ENCODE data around the gene FBXW8. TPM values are rescaled to one million over a fixed set of nuclear protein-coding genes. Genes with fewer than 3 reads are reported as not detected.
"Not testable (repeated sequence)": the region's sequence is repeated elsewhere in the genome, so short reads cannot be mapped to it uniquely, and the experiment has no call there.

Gene FBXW8
- total and polyA plus RNA-seq, 2 donors, result 8.6 to 15.6 TPM

GRCh38 chr12:117046425-117046824 lies 135.7 kb downstream of the FBXW8 start:
- Histone ChIP-seq H3K27ac (ENCODE audit: low read depth) (no peak overlapping the region), H3K4me1 (ENCODE audit: insufficient read depth) (no peaks in the 10 kb centered on the region), H3K36me3 (ENCODE audit: insufficient read depth) (no peaks in the 10 kb centered on the region), H3K4me3 (ENCODE audit: low read depth, low read length) (no peak overlapping the region)
- no peak for DNase-seq (ENCODE audit: extremely low spot score)
- WGBS, result 93% methylated on average over 27 of the region's 27 CpGs

GRCh38 chr12:117046861-117047530 lies 136.2 kb downstream of the FBXW8 start:
- Histone ChIP-seq H3K4me3 (ENCODE audit: low read depth, low read length) (no peak overlapping the region), H3K27ac (ENCODE audit: low read depth) (no peak overlapping the region), H3K4me1 (ENCODE audit: insufficient read depth) (no peaks in the 10 kb centered on the region), H3K36me3 (ENCODE audit: insufficient read depth) (no peaks in the 10 kb centered on the region)
- WGBS, result 94% methylated on average over 20 of the region's 20 CpGs
- no peak for DNase-seq (ENCODE audit: extremely low spot score)

GRCh38 chr12:117047810-117048584 lies 137.2 kb downstream of the FBXW8 start:
- H3K4me1 ChIP-seq (ENCODE audit: insufficient read depth), result no peaks in the 10 kb centered on the region
- no peak for DNase-seq (ENCODE audit: extremely low spot score)
- no peak overlapping the region for H3K4me3 ChIP-seq (ENCODE audit: low read depth, low read length)
- H3K36me3 ChIP-seq (ENCODE audit: insufficient read depth), result no peaks in the 10 kb centered on the region
- no peak overlapping the region for H3K27ac ChIP-seq (ENCODE audit: low read depth)
- 37% methylated on average over 18 of the region's 18 CpGs for WGBS

GRCh38 chr12:117048585-117048904 lies 137.8 kb downstream of the FBXW8 start:
- DNase-seq (ENCODE audit: extremely low spot score), result no peak
- Histone ChIP-seq H3K4me1 (ENCODE audit: insufficient read depth) (no peaks in the 10 kb centered on the region), H3K4me3 (ENCODE audit: low read depth, low read length) (no peak overlapping the region), H3K27ac (ENCODE audit: low read depth) (no peak overlapping the region), H3K36me3 (ENCODE audit: insufficient read depth) (no peaks in the 10 kb centered on the region)
- 74% methylated on average over 9 of the region's 9 CpGs for WGBS

- no peak for DNase-seq (ENCODE audit: extremely low spot score)
- Histone ChIP-seq H3K4me1 (ENCODE audit: insufficient read depth) (no peaks in the 10 kb centered on the region), H3K4me3 (ENCODE audit: low read depth, low read length) (no peak overlapping the region), H3K36me3 (ENCODE audit: insufficient read depth) (no peaks in the 10 kb centered on the region), H3K27ac (ENCODE audit: low read depth) (no peak overlapping the region)
- 91% methylated on average over 11 of the region's 11 CpGs for WGBS
These were observed 138.5 kb downstream of the FBXW8 start for GRCh38 chr12:117049295-117049694.

GRCh38 chr12:117050060-117050459 lies 139.3 kb downstream of the FBXW8 start:
- no peaks in the 10 kb centered on the region for H3K4me1 ChIP-seq (ENCODE audit: insufficient read depth)
- no peak for DNase-seq (ENCODE audit: extremely low spot score)
- 71% methylated on average over 5 of the region's 5 CpGs for WGBS
- no peaks in the 10 kb centered on the region for H3K36me3 ChIP-seq (ENCODE audit: insufficient read depth)
- H3K4me3 ChIP-seq (ENCODE audit: low read depth, low read length), result no peak overlapping the region
- H3K27ac ChIP-seq (ENCODE audit: low read depth), result no peak overlapping the region

GRCh38 chr12:117051380-117051779 lies 140.6 kb downstream of the FBXW8 start:
- Histone ChIP-seq H3K36me3 (ENCODE audit: insufficient read depth) (no peaks in the 10 kb centered on the region), H3K4me3 (ENCODE audit: low read depth, low read length) (no peak overlapping the region), H3K27ac (ENCODE audit: low read depth) (no peak overlapping the region), H3K4me1 (ENCODE audit: insufficient read depth) (no peaks in the 10 kb centered on the region)
- WGBS, result 82% methylated on average over 10 of the region's 10 CpGs
- DNase-seq (ENCODE audit: extremely low spot score), result no peak

- Histone ChIP-seq H3K36me3 (ENCODE audit: insufficient read depth) (no peaks in the 10 kb centered on the region), H3K27ac (ENCODE audit: low read depth) (no peak overlapping the region), H3K4me1 (ENCODE audit: insufficient read depth) (no peaks in the 10 kb centered on the region), H3K4me3 (ENCODE audit: low read depth, low read length) (no peak overlapping the region)
- 57% methylated on average over 8 of the region's 8 CpGs for WGBS
- DNase-seq (ENCODE audit: extremely low spot score), result no peak
These were observed 141.8 kb downstream of the FBXW8 start for GRCh38 chr12:117052386-117053049.

- H3K4me3 ChIP-seq (ENCODE audit: low read depth, low read length), result no peak overlapping the region
- no peak overlapping the region for H3K27ac ChIP-seq (ENCODE audit: low read depth)
- no peaks in the 10 kb centered on the region for H3K4me1 ChIP-seq (ENCODE audit: insufficient read depth)
- 66% methylated on average over 9 of the region's 9 CpGs for WGBS
- H3K36me3 ChIP-seq (ENCODE audit: insufficient read depth), result no peaks in the 10 kb centered on the region
- DNase-seq (ENCODE audit: extremely low spot score), result no peak
These were observed 142.3 kb downstream of the FBXW8 start for GRCh38 chr12:117053050-117053400.

- H3K27ac ChIP-seq (ENCODE audit: low read depth), result no peak overlapping the region
- H3K4me3 ChIP-seq (ENCODE audit: low read depth, low read length), result no peak overlapping the region
- H3K4me1 ChIP-seq (ENCODE audit: insufficient read depth), result no peaks in the 10 kb centered on the region
- WGBS, result 82% methylated on average over 18 of the region's 18 CpGs
- no peak for DNase-seq (ENCODE audit: extremely low spot score)
- no peaks in the 10 kb centered on the region for H3K36me3 ChIP-seq (ENCODE audit: insufficient read depth)
These were observed 142.9 kb downstream of the FBXW8 start for GRCh38 chr12:117053597-117054201.

GRCh38 chr12:117054279-117054678 lies 143.5 kb downstream of the FBXW8 start:
- Histone ChIP-seq H3K27ac (ENCODE audit: low read depth) (no peak overlapping the region), H3K4me1 (ENCODE audit: insufficient read depth) (no peaks in the 10 kb centered on the region), H3K4me3 (ENCODE audit: low read depth, low read length) (no peak overlapping the region), H3K36me3 (ENCODE audit: insufficient read depth) (no peaks in the 10 kb centered on the region)
- no peak for DNase-seq (ENCODE audit: extremely low spot score)
- WGBS, result 94% methylated on average over 6 of the region's 6 CpGs

- not testable (repeated sequence) for H3K4me3 ChIP-seq (ENCODE audit: low read depth, low read length); H3K4me1 ChIP-seq (ENCODE audit: insufficient read depth); DNase-seq (ENCODE audit: extremely low spot score); H3K36me3 ChIP-seq (ENCODE audit: insufficient read depth); H3K27ac ChIP-seq (ENCODE audit: low read depth)
- 88% methylated on average over 8 of the region's 8 CpGs for WGBS
These were observed 146.9 kb downstream of the FBXW8 start for GRCh38 chr12:117057626-117058025.

GRCh38 chr12:117058442-117059072 lies 147.8 kb downstream of the FBXW8 start:
- DNase-seq (ENCODE audit: extremely low spot score), result no peak
- Histone ChIP-seq H3K4me1 (ENCODE audit: insufficient read depth) (no peaks in the 10 kb centered on the region), H3K4me3 (ENCODE audit: low read depth, low read length) (no peak overlapping the region), H3K27ac (ENCODE audit: low read depth) (no peak overlapping the region), H3K36me3 (ENCODE audit: insufficient read depth) (no peaks in the 10 kb centered on the region)
- whole genome bisulfite sequencing, result 75% methylated on average over 3 of the region's 3 CpGs
